Heart right ventricle (tissue), 16 donors: Measurements from ENCODE around the gene ABT1. TPM values are rescaled to one million over a fixed set of nuclear protein-coding genes. Genes with fewer than 3 reads are reported as not detected.

Source experiments
- ATAC-seq, 8 donors: fragments of 200-7000 bp; cut with Tn5 transposase; one replicate each; pipeline ENCODE4 v1.9.1; 2020; ENCODE audit warnings: mild to moderate bottlenecking in 8 of 8, moderate library complexity in 8 of 8, moderate number of reproducible peaks in 1 of 8
- DNase-seq, 2 donors: peaks; one replicate each; pipeline ENCODE4 v3.0.0-alpha.2; 2020
- H3K27ac ChIP-seq, 10 donors: fragments of 200-600 bp; sonication (generic) in 2 of 10; one replicate each; pipeline versions ENCODE4 v1.5.0 to v1.8.0; 2020 to 2022; ENCODE audit warnings: mild to moderate bottlenecking in 3 of 10
- H3K27me3 ChIP-seq, 7 donors: fragments of 200-600 bp; one replicate each; pipeline ENCODE4 v1.8.0; 2021 to 2022; ENCODE audit warnings: mild to moderate bottlenecking in 2 of 7
- H3K36me3 ChIP-seq, 9 donors: fragments of 200-600 bp; sonication (generic) in 1 of 9; one replicate each; pipeline versions ENCODE4 v1.5.0 to v1.8.0; 2020 to 2022; ENCODE audit warnings: mild to moderate bottlenecking in 2 of 9
- H3K4me1 ChIP-seq, 9 donors: fragments of 200-600 bp; sonication (generic) in 1 of 9; one replicate each; pipeline versions ENCODE4 v1.5.0 to v1.8.0; 2020 to 2022; ENCODE audit warnings: mild to moderate bottlenecking in 4 of 9
- H3K4me3 ChIP-seq, 10 donors: fragments of 200-600 bp; sonication (generic) in 2 of 10; one replicate each; pipeline versions ENCODE4 v1.5.0 to v1.8.0; 2020 to 2022; ENCODE audit warnings: mild to moderate bottlenecking in 7 of 10, moderate library complexity in 2 of 10
- H3K9me3 ChIP-seq, 11 donors: fragments of 200-600 bp in 10 of 11; sonication (generic) in 2 of 11; one replicate each; pipeline versions ENCODE4 v1.5.0 to v1.8.0; 2013 to 2022; ENCODE audit warnings: mild to moderate bottlenecking in 2 of 11, control low read depth in 1 of 11, moderate library complexity in 1 of 11
- WGBS, 2 donors: extraction: QIAGEN DNeasy Blood & Tissue Kit; methylation state at CpG; one replicate each; pipeline ENCODE4 v1.1.7; 2013; ENCODE audit warnings: inconsistent platforms in 1 of 2; 5-methylcytosine and 5-hydroxymethylcytosine counted together
- intact Hi-C, 10 donors: fragments of 100-400 bp; cut with DNase I; formaldehyde crosslinking; loops; one replicate each; pipeline versions ENCODE4 v1.11.1 to v1.14.2; 2022
- polyA plus RNA-seq, 2 donors: library from polyadenylated mRNA; stranded (reverse); fragments of 200-250 nt; gene quantifications; one replicate each; pipeline ENCODE4 v1.2.3, GENCODE V29; 2013
- total RNA-seq, 10 donors: library from RNA; stranded (reverse); fragmentation: NEBNext Ultra II Directional in 3 of 10; extraction: Animal tissue kit (Norgen Biotek cat#: 25700) in 3 of 10; gene quantifications; one replicate each; pipeline versions ENCODE4 v1.2.1 to v1.2.4, GENCODE V29; 2021 to 2023
- TF ChIP-seq, protein P1 (sequence below), 9 donors: fragments of 200-600 bp; sonication (generic) in 2 of 9; IDR thresholded peaks; one replicate each; pipeline versions ENCODE4 v1.5.0 to v1.8.0; 2021 to 2022; ENCODE audit warnings: antibody characterized with exemption in 9 of 9, mild to moderate bottlenecking in 5 of 9, moderate library complexity in 1 of 9
- donor health status: Arrhythmogenic right ventricular cardiomyopathy.
- donor health status: ischemic (EF 13 %, LVEDD 7.1; RV severe dilation, severe dysfunction).
- donor health status: healthy with polysubstance abuse.
- donor health status: DM: no; HTN: yes; CAD: no.
- donor health status: DM: no; HTN: no; CAD: no.
- donor health status: ischemic (EF 25% LVEDD 6.9; RV normal size, moderate dysfunction).
- donor health status: ischemic (EF 25% LVEDD 5.7; RV mildly dilated, moderate dysfunction).
- donor health status: healthy.
- donor health status: DM: yes; HTN: yes; CAD: no.
- donor health status: Ischemic cardiomyopathy.
- donor health status: ischemic (EF 35%, LVEDD 5.7; RV mildly dilated, moderate dysfunction).
- donor health status: nonischemic (EF 11% LVEDD 7.7; RV severe dilation, severe dysfunction).
- donor health status: DM: yes; HTN: yes; CAD: no.
- donor health status: PGD.
- donor health status: ischemic (EF 29% LVEDD 5.4; RV normal size, mild dysfunction).
- donor health status: nonischemic (EF 23%, LVEDD 6.1; RV moderate dilation, normal function).

Gene ABT1
- total and polyA plus RNA-seq, 12 donors, result 5.8 to 11.7 (median 7.4) TPM

DNA sequence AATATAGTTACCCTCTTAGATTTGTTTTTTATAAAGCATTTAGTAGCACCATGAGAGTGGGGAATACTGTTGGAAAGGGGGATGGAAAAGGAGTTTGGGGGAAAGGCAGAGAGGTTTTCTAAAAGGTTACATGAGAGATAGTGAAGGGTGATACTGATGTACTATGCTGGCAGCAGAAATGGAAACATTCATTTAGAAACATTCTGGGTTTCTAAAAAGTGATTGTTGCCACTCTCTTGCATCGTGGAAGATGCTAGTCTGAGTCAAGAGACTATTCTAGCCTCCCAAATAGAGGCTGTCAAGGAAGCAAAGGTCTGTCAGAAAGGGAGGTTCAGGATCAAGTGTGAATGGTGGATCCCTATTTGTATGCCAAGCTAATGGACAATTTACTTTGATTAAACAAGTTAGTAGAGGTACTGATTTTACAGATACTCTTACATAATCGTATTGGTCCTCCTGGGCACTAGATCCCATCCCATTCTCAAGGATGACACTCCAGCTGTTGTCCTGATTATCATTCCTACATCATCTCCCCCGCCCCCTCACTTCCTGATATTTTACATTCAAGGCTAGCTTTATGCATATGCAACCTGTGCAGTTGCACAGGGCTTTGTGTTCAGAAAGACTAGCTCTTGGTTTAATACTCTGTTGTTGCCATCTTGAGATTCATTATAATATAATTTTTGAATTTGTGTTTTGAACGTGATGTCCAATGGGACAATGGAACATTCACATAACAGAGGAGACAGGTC lies 15.4 kb upstream of the ABT1 start:
- intact Hi-C loops, result no loop called here
- Histone ChIP-seq H3K36me3 (no peaks in the 10 kb centered on the region), H3K27ac (no peak overlapping the region), H3K27me3 (peaks cover 0 to 92% (median 60%) of the 10 kb centered on the region in 7 donors), H3K4me3 (no peak overlapping the region), H3K9me3 (peaks cover 0 to 23% (median 5%) of the 10 kb centered on the region in 11 donors), H3K4me1 (peaks cover 0 to 12% (median 6%) of the 10 kb centered on the region in 9 donors)
- 58 to 61% methylated on average over 4 of the region's 4 CpGs for WGBS, 2 donors
- ATAC-seq (no peak), DNase-seq (no peak)
- TF ChIP-seq, protein P1, sequence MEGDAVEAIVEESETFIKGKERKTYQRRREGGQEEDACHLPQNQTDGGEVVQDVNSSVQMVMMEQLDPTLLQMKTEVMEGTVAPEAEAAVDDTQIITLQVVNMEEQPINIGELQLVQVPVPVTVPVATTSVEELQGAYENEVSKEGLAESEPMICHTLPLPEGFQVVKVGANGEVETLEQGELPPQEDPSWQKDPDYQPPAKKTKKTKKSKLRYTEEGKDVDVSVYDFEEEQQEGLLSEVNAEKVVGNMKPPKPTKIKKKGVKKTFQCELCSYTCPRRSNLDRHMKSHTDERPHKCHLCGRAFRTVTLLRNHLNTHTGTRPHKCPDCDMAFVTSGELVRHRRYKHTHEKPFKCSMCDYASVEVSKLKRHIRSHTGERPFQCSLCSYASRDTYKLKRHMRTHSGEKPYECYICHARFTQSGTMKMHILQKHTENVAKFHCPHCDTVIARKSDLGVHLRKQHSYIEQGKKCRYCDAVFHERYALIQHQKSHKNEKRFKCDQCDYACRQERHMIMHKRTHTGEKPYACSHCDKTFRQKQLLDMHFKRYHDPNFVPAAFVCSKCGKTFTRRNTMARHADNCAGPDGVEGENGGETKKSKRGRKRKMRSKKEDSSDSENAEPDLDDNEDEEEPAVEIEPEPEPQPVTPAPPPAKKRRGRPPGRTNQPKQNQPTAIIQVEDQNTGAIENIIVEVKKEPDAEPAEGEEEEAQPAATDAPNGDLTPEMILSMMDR (IDR thresholded peaks at IDR 0.05), result no peak

DNA sequence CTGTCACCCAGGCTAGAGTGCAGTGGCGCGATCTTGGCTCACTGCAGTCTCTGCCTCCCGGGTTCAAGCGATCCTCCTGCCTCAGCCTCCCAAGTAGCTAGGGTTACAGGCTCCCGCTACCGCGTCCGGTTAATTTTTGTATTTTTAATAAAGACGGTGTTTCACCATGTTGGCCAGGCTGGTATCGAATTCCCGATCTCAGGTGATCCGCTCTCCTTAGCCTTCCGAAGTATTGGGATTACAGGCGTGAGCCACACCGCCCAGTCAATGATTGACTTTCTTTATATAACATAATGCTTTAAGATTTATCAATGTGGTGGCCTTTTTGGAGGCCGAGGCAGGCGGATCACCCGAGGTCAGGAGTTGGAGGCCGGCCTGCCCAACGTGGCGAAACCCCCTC lies 7.8 kb upstream of the ABT1 start:
- Histone ChIP-seq H3K9me3 (no peaks in the 10 kb centered on the region), H3K27me3 (peaks cover 0 to 91% (median 75%) of the 10 kb centered on the region in 7 donors), H3K4me3 (no peak overlapping the region), H3K27ac (no peak overlapping the region), H3K4me1 (peaks cover 0 to 6% (median 0%) of the 10 kb centered on the region in 9 donors), H3K36me3 (no peaks in the 10 kb centered on the region)
- intact Hi-C loops, result no loop called here
- TF ChIP-seq, protein P1 (IDR thresholded peaks at IDR 0.05), result no peak
- DNase-seq (no peak), ATAC-seq (no peak)
- 91 to 95% methylated on average over 21 of the region's 21 CpGs for WGBS, 2 donors

GRCh38 chr6:26592649-26593048 lies 4.1 kb upstream of the ABT1 start:
- ATAC-seq, result no peak
- no peaks in the 10 kb centered on the region for H3K9me3 ChIP-seq
- H3K27ac ChIP-seq, result no peak overlapping the region
- H3K4me1 ChIP-seq, result peaks cover 0 to 30% (median 12%) of the 10 kb centered on the region in 9 donors
- peaks cover 0 to 67% (median 54%) of the 10 kb centered on the region in 7 donors for H3K27me3 ChIP-seq
- H3K36me3 ChIP-seq, result no peaks in the 10 kb centered on the region
- TF ChIP-seq, protein P1 (IDR thresholded peaks at IDR 0.05), result no peak
- WGBS, 2 donors, result 57% methylated on average over 4 of the region's 4 CpGs
- H3K4me3 ChIP-seq, result no peak overlapping the region
- no peak for DNase-seq
- intact Hi-C loops, result loop anchor here in 4 of 10 donors (5.0 to 10.0 kb wide), 3 partner anchors 248 to 418 kb away; no protein-coding TSS in a partner anchor

DNA sequence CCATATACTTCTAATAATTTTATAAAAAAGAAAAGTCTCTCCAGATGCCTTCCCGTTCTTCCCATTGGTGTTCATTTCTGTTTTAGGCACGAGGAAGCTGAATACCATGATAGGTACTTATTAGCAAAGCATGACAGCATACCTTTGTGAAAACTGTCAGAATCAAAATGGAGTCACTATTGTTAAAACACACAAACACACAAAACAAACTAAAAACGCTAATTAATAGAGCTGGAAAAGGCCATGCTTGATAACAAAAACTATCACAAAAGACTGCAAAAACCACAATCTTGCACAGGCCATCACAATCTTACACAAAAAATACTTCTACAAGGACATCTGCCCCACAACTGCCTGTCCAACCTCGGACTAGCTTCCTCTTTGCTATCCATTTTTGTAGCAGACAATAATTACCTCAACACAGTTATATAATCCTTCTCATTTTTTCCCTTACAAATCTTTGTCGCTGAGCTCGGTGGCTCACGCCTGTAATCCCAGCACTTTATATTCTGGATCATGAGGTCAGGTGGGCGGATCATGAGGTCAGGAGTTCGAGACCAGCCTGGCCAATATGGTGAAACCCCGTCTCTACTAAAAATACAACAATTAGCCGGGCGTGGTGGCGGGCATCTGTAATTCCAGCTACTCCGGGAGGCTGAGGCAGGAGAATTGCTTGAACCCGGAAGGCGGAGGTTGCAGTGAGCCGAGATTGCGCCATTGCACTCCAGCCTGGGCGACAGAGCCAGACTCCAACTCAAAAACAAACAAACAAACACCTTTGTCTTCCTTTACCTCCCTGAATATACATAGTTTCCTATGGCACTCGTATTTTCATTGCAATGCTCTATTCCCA lies 3.2 kb upstream of the ABT1 start:
- DNase-seq, result no peak
- ATAC-seq, result no peak
- peaks cover 0 to 58% (median 47%) of the 10 kb centered on the region in 7 donors for H3K27me3 ChIP-seq
- TF ChIP-seq, protein P1 (IDR thresholded peaks at IDR 0.05), result no peak
- H3K4me1 ChIP-seq, result peaks cover 0 to 39% (median 18%) of the 10 kb centered on the region in 9 donors
- no peaks in the 10 kb centered on the region for H3K9me3 ChIP-seq
- WGBS, 2 donors, result 34 to 45% methylated on average over 20 of the region's 20 CpGs
- intact Hi-C loops, result loop anchor here in 9 of 10 donors (2.0 to 10.0 kb wide), 7 partner anchors 21 to 419 kb away; no protein-coding TSS in a partner anchor
- peaks cover 0 to 8% (median 4%) of the 10 kb centered on the region in 9 donors for H3K36me3 ChIP-seq
- H3K4me3 ChIP-seq, result no peak overlapping the region
- no peak overlapping the region for H3K27ac ChIP-seq
